HuH-7 (cell line): ENCODE data around the gene TUBGCP3.

Source experiments
- DNase-seq: peaks from one replicate; pipeline ENCODE4 v3.0.0; 2011; ENCODE audit warnings: low spot score

TUBGCP3 gene

GRCh38 chr13:112441779-112442310 is 146.1 kb downstream of the TUBGCP3 start:
- DNase-seq = no peak

GRCh38 chr13:112441226-112441625 is 146.7 kb downstream of the TUBGCP3 start:
- DNase-seq = no peak

GRCh38 chr13:112438515-112438914 is 149.4 kb downstream of the TUBGCP3 start:
- DNase-seq = no peak

GRCh38 chr13:112438094-112438493 is 149.9 kb downstream of the TUBGCP3 start:
- DNase-seq = no peak

DNA sequence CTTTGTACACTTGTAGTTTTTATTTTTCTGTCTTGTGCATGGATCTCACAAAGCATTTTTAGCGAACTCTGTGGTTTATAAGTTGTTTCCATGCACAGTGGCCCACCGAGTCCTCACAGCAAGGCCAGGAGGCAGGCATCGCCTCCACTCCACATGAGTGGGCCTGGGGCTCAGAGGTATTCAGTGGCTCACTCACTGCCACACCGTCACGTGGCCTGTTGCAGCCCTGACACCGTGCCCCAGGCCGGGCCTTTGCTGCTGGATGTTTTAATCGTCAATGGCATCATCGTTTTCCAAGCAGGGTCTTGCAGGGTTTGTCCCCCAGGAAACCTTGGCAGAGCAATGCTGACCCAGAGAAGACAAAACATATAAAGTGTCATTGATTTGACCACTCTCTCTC is 152.0 kb downstream of the TUBGCP3 start:
- DNase-seq = no peak
